Mucosa of descending colon (tissue), 3 donors: ENCODE data around the gene MEIS2. TPM values are rescaled to one million over a fixed set of nuclear protein-coding genes. Genes with fewer than 3 reads are reported as not detected.

Experiments used
- ATAC-seq: fragments of 200-7000 bp; cut with Tn5 transposase; one replicate; pipeline ENCODE4 v1.9.1; 2020; ENCODE audit warnings: mild to moderate bottlenecking, moderate library complexity
- DNase-seq, 3 donors: peaks; one replicate each; pipeline ENCODE4 v3.0.0-alpha.2; 2020
- H3K36me3 ChIP-seq: fragments of 200-600 bp; one replicate; pipeline ENCODE4 v1.8.0; 2021; ENCODE audit warnings: low read depth, mild to moderate bottlenecking
- H3K4me1 ChIP-seq: fragments of 200-600 bp; one replicate; pipeline ENCODE4 v1.8.0; 2021; ENCODE audit warnings: low read depth, mild to moderate bottlenecking
- H3K4me3 ChIP-seq: fragments of 200-600 bp; one replicate; pipeline ENCODE4 v1.8.0; 2021; ENCODE audit warnings: mild to moderate bottlenecking
- H3K9me3 ChIP-seq: fragments of 200-600 bp; one replicate; pipeline ENCODE4 v1.8.0; 2021; ENCODE audit warnings: mild to moderate bottlenecking
- CTCF ChIP-seq: fragments of 200-600 bp; IDR thresholded peaks from one replicate; pipeline ENCODE4 v1.8.0; 2022; ENCODE audit warnings: antibody characterized with exemption, mild to moderate bottlenecking
- intact Hi-C, 2 donors: fragments of 100-400 bp; cut with DNase I in 1 of 2; cut with micrococcal nuclease in 1 of 2; formaldehyde crosslinking; loops; one replicate each; pipeline versions ENCODE4 v1.11.0 to v1.11.1; 2022; cut with DNase I, micrococcal nuclease
- total RNA-seq, 3 donors: library from RNA; stranded (reverse); fragmentation: NEBNext Ultra II Directional in 2 of 3; extraction: Animal tissue kit (Norgen Biotek cat#: 25700) in 2 of 3; gene quantifications; one replicate each; pipeline versions ENCODE4 v1.2.1 to v1.2.4, GENCODE V29; 2021 to 2023
- donor health status: DM: no; HTN: no; CAD: no; lungs with moderate emphysema.
- donor health status: DM: no; HTN: no; CAD: no.
- donor health status: DM: no; HTN: yes; CAD: no.

Gene MEIS2
- total RNA-seq, 3 donors from 2014 or later, result 3.8 to 93.3 (median 8.9) TPM

GRCh38 chr15:37105889-37106288, 5.5 kb upstream of the MEIS2 start:
- Histone ChIP-seq H3K4me3 (no peak overlapping the region), H3K9me3 (no peaks in the 10 kb centered on the region), H3K36me3 (no peaks in the 10 kb centered on the region), H3K4me1 (peaks cover 9% of the 10 kb centered on the region)
- ATAC-seq (no peak), DNase-seq (no peak)
- intact Hi-C loops, result loop anchor here (5.0 to 10.0 kb wide), 2 partner anchors 221 to 224 kb away; no protein-coding TSS in a partner anchor
- TF ChIP-seq CTCF, result no peak

GRCh38 chr15:37105029-37105428, 4.7 kb upstream of the MEIS2 start:
- no peaks in the 10 kb centered on the region for H3K36me3 ChIP-seq
- no peak for ATAC-seq
- no peak for TF ChIP-seq CTCF
- H3K4me3 ChIP-seq, result no peak overlapping the region
- peaks cover under 1% of the 10 kb centered on the region for H3K4me1 ChIP-seq
- intact Hi-C loops, result loop anchor here (5.0 to 10.0 kb wide), 2 partner anchors 220 to 223 kb away; no protein-coding TSS in a partner anchor
- no peaks in the 10 kb centered on the region for H3K9me3 ChIP-seq
- no peak for DNase-seq

- Histone ChIP-seq H3K9me3 (no peaks in the 10 kb centered on the region), H3K4me3 (no peak overlapping the region)
- intact Hi-C loops, result loop anchor here in 1 of 2 donors (10.0 kb wide), 1 partner anchor 220 kb away; no protein-coding TSS in a partner anchor
Measured at GRCh38 chr15:37104424-37104981, 4.2 kb upstream of the MEIS2 start.

GRCh38 chr15:37103475-37104423, 3.4 kb upstream of the MEIS2 start:
- DNase-seq, result no peak
- TF ChIP-seq CTCF, result no peak
- Histone ChIP-seq H3K4me1 (peaks cover 2% of the 10 kb centered on the region), H3K9me3 (no peaks in the 10 kb centered on the region), H3K36me3 (no peaks in the 10 kb centered on the region), H3K4me3 (no peak overlapping the region)
- ATAC-seq, result no peak
- intact Hi-C loops, result loop anchor here in 1 of 2 donors (10.0 kb wide), 1 partner anchor 219 kb away; no protein-coding TSS in a partner anchor

More at GRCh38 chr15:37104424-37104981, 4.2 kb upstream of the MEIS2 start:
- peaks cover 2% of the 10 kb centered on the region for H3K4me1 ChIP-seq
- no peak for TF ChIP-seq CTCF
- DNase-seq (no peak), ATAC-seq (no peak)
- H3K36me3 ChIP-seq, result no peaks in the 10 kb centered on the region

GRCh38 chr15:37103163-37103435, 2.8 kb upstream of the MEIS2 start:
- no peak for TF ChIP-seq CTCF
- no peak overlapping the region for H3K4me3 ChIP-seq
- H3K9me3 ChIP-seq, result no peaks in the 10 kb centered on the region
- DNase-seq (no peak), ATAC-seq (no peak)
- no peaks in the 10 kb centered on the region for H3K36me3 ChIP-seq
- intact Hi-C loops, result loop anchor here in 1 of 2 donors (10.0 kb wide), 1 partner anchor 218 kb away; no protein-coding TSS in a partner anchor
- H3K4me1 ChIP-seq, result peaks cover 6% of the 10 kb centered on the region
